Tibial nerve (tissue), 4 donors: ENCODE measurements around the gene HMGA1.

Experiments
- CTCF ChIP-seq, 5 experiments: fragments of 200-600 bp in 3 of 5; fragments of 450-650 bp in 2 of 5; sonication (generic) in 3 of 5; IDR thresholded peaks; one replicate each; pipeline ENCODE4 v1.5.1; 2016 to 2019; ENCODE audit warnings: antibody characterized with exemption in 5 of 5, mild to moderate bottlenecking in 3 of 5, moderate library complexity in 2 of 5
- EP300 ChIP-seq, 2 donors: sonication (generic); formaldehyde crosslinking; IDR thresholded peaks; one replicate each; pipeline ENCODE4 v1.6.1; 2017; ENCODE audit warnings: antibody characterized with exemption in 2 of 2, mild to moderate bottlenecking in 1 of 2
- POLR2A ChIP-seq, 2 donors: fragments of 450-650 bp; IDR thresholded peaks; one replicate each; pipeline ENCODE4 v1.6.1; 2017; ENCODE audit warnings: antibody characterized with exemption in 2 of 2, mild to moderate bottlenecking in 2 of 2, moderate library complexity in 2 of 2

- TF ChIP-seq POLR2A (IDR thresholded peaks at IDR 0.05) (no peak), CTCF (IDR thresholded peaks at IDR 0.05) (no peak), EP300 (IDR thresholded peaks at IDR 0.05) (no peak)
Observed at GRCh38 chr6:34249469-34250261, 13.0 kb downstream of the HMGA1 start.
